Stimulated activated CD4-positive, alpha-beta T cell treated with anti-CD3 and anti-CD28 coated beads, Interleukin-15, amount 100 ng/mL, for 1 hour (primary cell): ENCODE data around the gene PRKG1.
"Not testable (repeated sequence)": the region's sequence is repeated elsewhere in the genome, so short reads cannot be mapped to it uniquely, and the experiment has no call there.

Source experiments
- DNase-seq, 2 donors: peaks; one replicate each; pipeline ENCODE4 v3.0.0-alpha.2; 2020; ENCODE audit warnings: low read depth in 1 of 2, low spot score in 1 of 2

PRKG1 gene

GRCh38 chr10:51371743-51372142 is 297.5 kb downstream of the PRKG1 start:
- DNase-seq: no peak

GRCh38 chr10:51375790-51376189 is 301.5 kb downstream of the PRKG1 start:
- no peak for DNase-seq

- DNase-seq: no peak
Measured at GRCh38 chr10:51377070-51377931, 303.0 kb downstream of the PRKG1 start.

GRCh38 chr10:51377932-51378599 is 303.8 kb downstream of the PRKG1 start:
- DNase-seq: no peak

- DNase-seq: no peak
Measured at GRCh38 chr10:51382181-51382580, 307.9 kb downstream of the PRKG1 start.

- DNase-seq: no peak
Measured at GRCh38 chr10:51384971-51385370, 310.7 kb downstream of the PRKG1 start.

GRCh38 chr10:51386248-51386885 is 312.1 kb downstream of the PRKG1 start:
- no peak for DNase-seq

- no peak for DNase-seq
Measured at GRCh38 chr10:51389415-51390321, 315.4 kb downstream of the PRKG1 start.

GRCh38 chr10:51393006-51393405 is 318.7 kb downstream of the PRKG1 start:
- DNase-seq: not testable (repeated sequence)

GRCh38 chr10:51394039-51394438 is 319.8 kb downstream of the PRKG1 start:
- DNase-seq: no peak

GRCh38 chr10:51397244-51397643 is 323.0 kb downstream of the PRKG1 start:
- no peak for DNase-seq

- DNase-seq: no peak
Measured at GRCh38 chr10:51397695-51398094, 323.4 kb downstream of the PRKG1 start.

GRCh38 chr10:51399840-51400239 is 325.6 kb downstream of the PRKG1 start:
- DNase-seq: no peak

- no peak for DNase-seq
Measured at GRCh38 chr10:51400392-51401096, 326.3 kb downstream of the PRKG1 start.

GRCh38 chr10:51403521-51403920 is 329.2 kb downstream of the PRKG1 start:
- DNase-seq: no peak

- no peak for DNase-seq
Measured at GRCh38 chr10:51405580-51406351, 331.5 kb downstream of the PRKG1 start.

GRCh38 chr10:51406581-51406980 is 332.3 kb downstream of the PRKG1 start:
- no peak for DNase-seq

- no peak for DNase-seq
Measured at GRCh38 chr10:51416494-51416893, 342.2 kb downstream of the PRKG1 start.
